ENCODE results near the gene EIF2B2. TPM values are rescaled to one million over a fixed set of nuclear protein-coding genes. Genes with fewer than 3 reads are reported as not detected.

EIF2B2 gene
- total RNA-seq, 2 experiments from 2014 or later: 33.5 to 49.8 TPM

DNA sequence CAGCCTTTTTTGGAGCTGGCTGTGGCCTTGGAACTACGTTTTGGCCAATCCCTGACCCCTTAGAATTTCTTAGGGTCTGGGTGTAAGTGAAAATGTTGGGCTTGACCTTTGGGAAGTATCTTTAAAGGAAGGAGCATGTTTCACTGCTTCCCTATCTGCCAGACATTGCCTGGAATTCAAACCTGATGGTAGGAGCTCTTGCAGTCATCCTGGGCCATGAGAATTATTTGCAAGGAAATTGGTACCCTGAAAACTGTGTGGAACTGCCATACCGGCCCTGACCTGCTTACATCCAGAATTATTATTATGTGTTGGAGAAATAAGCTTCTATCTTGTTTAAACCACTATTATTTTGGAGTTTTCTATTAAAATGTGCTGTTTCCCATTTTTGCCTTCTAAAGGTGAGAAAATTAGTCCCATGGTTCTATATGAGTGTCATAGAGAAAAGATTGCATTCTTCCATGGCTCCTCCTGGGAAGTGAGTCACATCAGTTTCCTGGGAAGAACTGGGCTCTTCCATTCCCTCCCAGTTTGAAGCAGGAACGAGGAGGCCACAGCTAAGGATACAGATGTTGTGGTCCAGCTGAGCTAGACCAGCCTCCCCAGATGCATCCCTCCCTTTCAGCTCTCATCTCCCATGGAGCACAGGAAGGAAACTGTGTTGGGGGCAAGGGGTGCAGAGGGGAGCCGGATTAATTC lies 37.8 kb upstream of the EIF2B2 start:
- no peaks in the 10 kb centered on the region for H4K20me1 ChIP-seq (ENCODE audit: insufficient read depth, low read length)
- H3K36me3 ChIP-seq (ENCODE audit: insufficient read depth, low read length): no peaks in the 10 kb centered on the region
- H3K27ac ChIP-seq (ENCODE audit: low read depth, low read length, poor library complexity, severe bottlenecking): no peak overlapping the region
- no peaks in the 10 kb centered on the region for H3K9me2 ChIP-seq (ENCODE audit: insufficient read depth, low read length)
- peaks cover 21% of the 10 kb centered on the region for H3K4me1 ChIP-seq (ENCODE audit: insufficient read depth, low read length, poor library complexity, severe bottlenecking)
- H3K4me3 ChIP-seq (ENCODE audit: low read depth, low read length, poor library complexity, severe bottlenecking): no peak overlapping the region
- TF ChIP-seq, protein P1, sequence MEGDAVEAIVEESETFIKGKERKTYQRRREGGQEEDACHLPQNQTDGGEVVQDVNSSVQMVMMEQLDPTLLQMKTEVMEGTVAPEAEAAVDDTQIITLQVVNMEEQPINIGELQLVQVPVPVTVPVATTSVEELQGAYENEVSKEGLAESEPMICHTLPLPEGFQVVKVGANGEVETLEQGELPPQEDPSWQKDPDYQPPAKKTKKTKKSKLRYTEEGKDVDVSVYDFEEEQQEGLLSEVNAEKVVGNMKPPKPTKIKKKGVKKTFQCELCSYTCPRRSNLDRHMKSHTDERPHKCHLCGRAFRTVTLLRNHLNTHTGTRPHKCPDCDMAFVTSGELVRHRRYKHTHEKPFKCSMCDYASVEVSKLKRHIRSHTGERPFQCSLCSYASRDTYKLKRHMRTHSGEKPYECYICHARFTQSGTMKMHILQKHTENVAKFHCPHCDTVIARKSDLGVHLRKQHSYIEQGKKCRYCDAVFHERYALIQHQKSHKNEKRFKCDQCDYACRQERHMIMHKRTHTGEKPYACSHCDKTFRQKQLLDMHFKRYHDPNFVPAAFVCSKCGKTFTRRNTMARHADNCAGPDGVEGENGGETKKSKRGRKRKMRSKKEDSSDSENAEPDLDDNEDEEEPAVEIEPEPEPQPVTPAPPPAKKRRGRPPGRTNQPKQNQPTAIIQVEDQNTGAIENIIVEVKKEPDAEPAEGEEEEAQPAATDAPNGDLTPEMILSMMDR (conservative IDR thresholded peaks at IDR 0.05; ENCODE audit: low read length): no peak
- no peak for TF ChIP-seq EZH2phosphoT487 (IDR thresholded peaks at IDR 0.05; ENCODE audit: borderline replicate concordance, low read depth, low read length)
- no peak overlapping the region for H3K4me2 ChIP-seq (ENCODE audit: low read length)
- no peak overlapping the region for H2AFZ ChIP-seq (ENCODE audit: low read length)
- intact Hi-C loops (cut with micrococcal nuclease; ENCODE audit: unreplicated experiment): no loop called here
- ChIA-PET POLR2A (interaction anchor here (0.6 to 0.9 kb wide), 2 partner anchors 9 to 965 kb away, joined by 3 read pairs; no protein-coding TSS in a partner anchor), CTCF (ENCODE audit: unreplicated experiment) (no interaction called here)
- no peaks in the 10 kb centered on the region for H3K79me2 ChIP-seq (ENCODE audit: insufficient read depth, low read depth, low read length)
- H3K9me3 ChIP-seq (ENCODE audit: low read length): no peaks in the 10 kb centered on the region
- no peak for DNase-seq (ENCODE audit: low spot score)
- BruUV-seq (replicated peaks): no TSS peak

DNA sequence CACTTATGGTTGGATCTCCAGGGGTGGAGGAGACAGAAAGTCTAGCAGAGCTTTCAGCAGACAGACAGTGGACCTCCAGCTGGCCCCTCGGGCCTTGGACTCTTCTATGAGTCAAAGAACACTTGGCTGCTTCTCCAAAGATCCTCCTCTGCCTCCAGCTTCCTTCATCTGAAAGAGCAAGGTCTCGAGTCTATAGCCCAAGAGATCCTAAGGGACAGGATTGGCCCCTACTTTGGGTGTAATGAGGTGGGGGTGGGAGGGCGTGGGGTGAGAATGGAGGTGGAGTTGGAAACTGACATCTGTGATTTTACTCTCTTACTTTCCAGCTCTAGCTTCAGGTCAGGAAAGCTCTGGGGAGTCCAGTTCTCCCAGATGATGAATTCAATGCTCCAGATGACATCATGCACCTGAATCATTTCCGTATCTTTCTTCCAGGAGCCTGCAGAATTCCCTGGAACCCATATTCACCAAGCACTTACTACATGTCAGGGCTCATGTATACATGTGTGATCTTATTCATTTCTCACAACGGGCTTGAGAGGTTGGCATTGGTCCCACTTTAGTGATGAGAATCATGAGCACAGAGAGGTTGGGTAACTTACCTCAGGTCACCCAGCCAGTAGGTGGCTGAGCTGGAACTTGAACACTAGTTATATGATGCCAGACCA lies 37.1 kb upstream of the EIF2B2 start:
- Histone ChIP-seq H3K27ac (ENCODE audit: low read depth, low read length, poor library complexity, severe bottlenecking) (no peak overlapping the region), H3K79me2 (ENCODE audit: insufficient read depth, low read depth, low read length) (no peaks in the 10 kb centered on the region), H3K4me3 (ENCODE audit: low read depth, low read length, poor library complexity, severe bottlenecking) (no peak overlapping the region), H3K9me2 (ENCODE audit: insufficient read depth, low read length) (no peaks in the 10 kb centered on the region), H2AFZ (ENCODE audit: low read length) (no peak overlapping the region), H3K9me3 (ENCODE audit: low read length) (no peaks in the 10 kb centered on the region), H3K4me1 (ENCODE audit: insufficient read depth, low read length, poor library complexity, severe bottlenecking) (peaks cover 21% of the 10 kb centered on the region), H3K36me3 (ENCODE audit: insufficient read depth, low read length) (no peaks in the 10 kb centered on the region), H4K20me1 (ENCODE audit: insufficient read depth, low read length) (no peaks in the 10 kb centered on the region), H3K4me2 (ENCODE audit: low read length) (no peak overlapping the region)
- intact Hi-C loops (cut with micrococcal nuclease; ENCODE audit: unreplicated experiment): no loop called here
- no TSS peak for BruUV-seq (replicated peaks)
- ChIA-PET CTCF (ENCODE audit: unreplicated experiment) (interaction anchor here (0.6 kb wide), 1 partner anchor 103 kb away, joined by 3 read pairs; no protein-coding TSS in a partner anchor), POLR2A (interaction anchor here (0.6 to 0.9 kb wide), 2 partner anchors 8 to 966 kb away, joined by 3 read pairs; no protein-coding TSS in a partner anchor)
- TF ChIP-seq, protein P1 (conservative IDR thresholded peaks at IDR 0.05; ENCODE audit: low read length): no peak
- no peak for TF ChIP-seq EZH2phosphoT487 (IDR thresholded peaks at IDR 0.05; ENCODE audit: borderline replicate concordance, low read depth, low read length)
- no peak for DNase-seq (ENCODE audit: low spot score)

DNA sequence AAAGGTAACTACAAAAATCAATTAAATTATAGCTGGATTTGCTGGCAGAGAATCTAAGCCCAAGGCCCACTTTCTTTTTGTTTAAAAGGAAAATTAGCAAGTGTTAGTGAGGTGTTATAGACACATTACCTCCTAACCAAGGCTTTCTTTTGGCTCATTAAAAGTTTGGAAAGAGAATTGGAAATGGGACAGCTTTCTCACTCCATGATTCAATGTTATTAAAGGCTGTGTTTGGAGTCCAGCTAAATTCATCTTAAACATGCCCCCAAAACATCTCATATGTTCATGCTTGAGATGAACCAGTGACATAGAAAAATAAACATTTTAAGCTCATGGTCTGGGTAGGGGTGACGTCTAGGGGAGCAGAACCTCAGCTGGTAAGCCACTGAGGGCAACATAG lies 33.9 kb upstream of the EIF2B2 start:
- no peaks in the 10 kb centered on the region for H4K20me1 ChIP-seq (ENCODE audit: insufficient read depth, low read length)
- POLR2A ChIA-PET: interaction anchor here (0.6 kb wide), 1 partner anchor 79 kb away, joined by 3 read pairs; no protein-coding TSS in a partner anchor
- H3K9me3 ChIP-seq (ENCODE audit: low read length): no peaks in the 10 kb centered on the region
- no peak overlapping the region for H3K4me3 ChIP-seq (ENCODE audit: low read depth, low read length, poor library complexity, severe bottlenecking)
- intact Hi-C loops (cut with micrococcal nuclease; ENCODE audit: unreplicated experiment): no loop called here
- no peak for DNase-seq (ENCODE audit: low spot score)
- CTCF ChIA-PET (ENCODE audit: unreplicated experiment): no interaction called here
- no peaks in the 10 kb centered on the region for H3K9me2 ChIP-seq (ENCODE audit: insufficient read depth, low read length)
- no peaks in the 10 kb centered on the region for H3K36me3 ChIP-seq (ENCODE audit: insufficient read depth, low read length)
- no peak overlapping the region for H2AFZ ChIP-seq (ENCODE audit: low read length)
- no peaks in the 10 kb centered on the region for H3K79me2 ChIP-seq (ENCODE audit: insufficient read depth, low read depth, low read length)
- BruUV-seq (replicated peaks): no TSS peak
- TF ChIP-seq, protein P1 (conservative IDR thresholded peaks at IDR 0.05; ENCODE audit: low read length): no peak
- no peak for TF ChIP-seq EZH2phosphoT487 (IDR thresholded peaks at IDR 0.05; ENCODE audit: borderline replicate concordance, low read depth, low read length)
- peaks cover 11% of the 10 kb centered on the region for H3K4me1 ChIP-seq (ENCODE audit: insufficient read depth, low read length, poor library complexity, severe bottlenecking)
- no peak overlapping the region for H3K27ac ChIP-seq (ENCODE audit: low read depth, low read length, poor library complexity, severe bottlenecking)
- H3K4me2 ChIP-seq (ENCODE audit: low read length): no peak overlapping the region
